SK-N-MC (cell line): ENCODE data around the gene ATG10.

Experiments used
- EZH2 ChIP-seq: fragments of 200-600 bp; sonication (generic); IDR thresholded peaks from one replicate; pipeline ENCODE4 v1.6.1; 2017; ENCODE audit warnings: antibody characterized with exemption
- POLR2AphosphoS5 ChIP-seq: IDR thresholded peaks from 2 replicates; pipeline ENCODE4 v1.6.1; 2012; ENCODE audit warnings: mild to moderate bottlenecking, low read depth, low read length, borderline replicate concordance

GRCh38 chr5:82244854-82245635, 273.2 kb downstream of the ATG10 start:
- no peak for TF ChIP-seq EZH2
- TF ChIP-seq POLR2AphosphoS5 = no peak
